IMR-90 (cell line): ENCODE data around the gene ZNF521. TPM values are rescaled to one million over a fixed set of nuclear protein-coding genes. Genes with fewer than 3 reads are reported as not detected.

Source experiments
- ATAC-seq: fragments of 200-7000 bp; cut with Tn5 transposase; 2 replicates; pipeline ENCODE4 v1.9.1; 2020; ENCODE audit warnings: low read depth, mild to moderate bottlenecking, moderate library complexity
- BruUV-seq: library from RNA; stranded (reverse); fragments of 400-500 nt; replicated peaks from 2 replicates; lab custom pipeline; 2021; lab: Mats Ljungman, UMichigan
- CTCF ChIA-PET: fragments of 300-600 bp; formaldehyde crosslinking; extraction: SDS; loops from one replicate; lab custom pipeline; 2021; ENCODE audit warnings: antibody characterized with exemption; lab: Yijun Ruan, JAX
- POLR2A ChIA-PET: fragments of 300-600 bp; sonication (Branson Sonifier 250); formaldehyde crosslinking; loops from one replicate; lab custom pipeline; 2022; ENCODE audit warnings: antibody characterized with exemption; ENCODE audit not compliant: unreplicated experiment; lab: Charles Lee
- DNase-seq: peaks from one replicate; pipeline ENCODE4 v3.0.0; 2013
- H2AFZ ChIP-seq: replicated peaks from 2 replicates; pipeline ENCODE3; 2013; ENCODE audit warnings: low read length, mild to moderate bottlenecking; ENCODE audit not compliant: poor library complexity
- H2AK5ac ChIP-seq: 2 replicates; pipeline ENCODE4 v1.6.1; 2013; ENCODE audit warnings: low read depth, low read length, inconsistent platforms
- H2AK9ac ChIP-seq: replicated peaks from 2 replicates; pipeline ENCODE3; 2013; ENCODE audit warnings: mild to moderate bottlenecking, low read depth, low read length, moderate library complexity; ENCODE audit not compliant: poor library complexity
- H2BK120ac ChIP-seq: 2 replicates; pipeline ENCODE4 v1.6.1; 2013; ENCODE audit warnings: low read depth, low read length, inconsistent platforms
- H2BK15ac ChIP-seq: 3 replicates; pipeline ENCODE4 v1.6.1; 2013; ENCODE audit warnings: low read depth, low read length, inconsistent platforms
- H2BK20ac ChIP-seq: 2 replicates; pipeline ENCODE4 v1.6.1; 2013; ENCODE audit warnings: low read depth, mild to moderate bottlenecking, inconsistent platforms, low read length, moderate library complexity
- H2BK5ac ChIP-seq: 2 replicates; pipeline ENCODE4 v1.6.1; 2013; ENCODE audit warnings: mild to moderate bottlenecking, low read depth, low read length, inconsistent platforms; ENCODE audit not compliant: poor library complexity, severe bottlenecking
- H3K14ac ChIP-seq: replicated peaks from 2 replicates; pipeline ENCODE4 v1.6.1; 2013; ENCODE audit warnings: low read depth, low read length, inconsistent platforms
- H3K18ac ChIP-seq: 2 replicates; pipeline ENCODE4 v1.6.1; 2013; ENCODE audit warnings: low read depth, low read length, control low read depth
- H3K23ac ChIP-seq: 2 replicates; pipeline ENCODE4 v1.6.1; 2013; ENCODE audit warnings: low read depth, low read length, inconsistent platforms
- H3K27ac ChIP-seq: 2 replicates; pipeline ENCODE4 v1.5.1; 2013; ENCODE audit warnings: mild to moderate bottlenecking, control low read depth, low read length; ENCODE audit not compliant: insufficient read depth
- H3K27me3 ChIP-seq: 2 replicates; pipeline ENCODE4 v1.6.1; 2013; ENCODE audit warnings: low read length; ENCODE audit not compliant: control insufficient read depth, insufficient read depth
- H3K36me3 ChIP-seq: 2 replicates; pipeline ENCODE4 v1.6.1; 2013; ENCODE audit warnings: low read length, mixed read lengths; ENCODE audit not compliant: control insufficient read depth, insufficient read depth
- H3K4ac ChIP-seq: 2 replicates; pipeline ENCODE4 v1.6.1; 2013; ENCODE audit warnings: low read depth, low read length, inconsistent platforms
- H3K4me1 ChIP-seq: 2 replicates; pipeline ENCODE4 v1.6.1; 2013; ENCODE audit warnings: low read length, mixed read lengths; ENCODE audit not compliant: control insufficient read depth, insufficient read depth
- H3K4me2 ChIP-seq: 2 replicates; pipeline ENCODE4 v1.6.1; 2013; ENCODE audit warnings: low read depth, mild to moderate bottlenecking, control low read depth, low read length, moderate library complexity
- H3K4me3 ChIP-seq: 2 replicates; pipeline ENCODE4 v1.5.1; 2013; ENCODE audit warnings: low read depth, mild to moderate bottlenecking, control low read depth, low read length, moderate library complexity; ENCODE audit not compliant: insufficient read depth
- H3K56ac ChIP-seq: 2 replicates; pipeline ENCODE4 v1.6.1; 2013; ENCODE audit warnings: low read length, inconsistent platforms; ENCODE audit not compliant: insufficient read depth; ENCODE audit errors: extremely low read depth
- H3K79me1 ChIP-seq, 2 experiments: 2 replicates each; pipeline ENCODE4 v1.6.1; 2013; ENCODE audit warnings: low read length in 2 of 2, inconsistent platforms in 1 of 2, low read depth in 1 of 2
- H3K9ac ChIP-seq: 2 replicates; pipeline ENCODE4 v1.6.1; 2013; ENCODE audit warnings: low read depth, low read length, control low read depth
- H3K9me1 ChIP-seq: 2 replicates; pipeline ENCODE4 v1.6.1; 2013; ENCODE audit warnings: low read length, inconsistent platforms; ENCODE audit not compliant: insufficient read depth
- H3K9me3 ChIP-seq: 2 replicates; pipeline ENCODE4 v1.6.1; 2013; ENCODE audit warnings: low read length; ENCODE audit not compliant: control insufficient read depth, insufficient read depth
- H4K20me1 ChIP-seq: 2 replicates; pipeline ENCODE4 v1.6.1; 2013; ENCODE audit warnings: low read length, inconsistent platforms; ENCODE audit not compliant: insufficient read depth
- H4K5ac ChIP-seq: 2 replicates; pipeline ENCODE4 v1.6.1; 2013; ENCODE audit warnings: mild to moderate bottlenecking, low read depth, low read length, control low read depth
- H4K8ac ChIP-seq, 2 experiments: 2 replicates each; pipeline ENCODE4 v1.6.1; 2013; ENCODE audit warnings: low read depth in 2 of 2, low read length in 2 of 2, control low read depth in 1 of 2, inconsistent platforms in 1 of 2
- H4K91ac ChIP-seq: 2 replicates; pipeline ENCODE4 v1.6.1; 2013; ENCODE audit warnings: low read depth, low read length, inconsistent platforms; ENCODE audit not compliant: insufficient read depth
- BHLHE40 ChIP-seq: fragments of 150-350 bp; IDR thresholded peaks from 2 replicates; pipeline ENCODE4 v1.6.1; 2016; ENCODE audit warnings: mild to moderate bottlenecking, low read depth, low read length
- CEBPB ChIP-seq: IDR thresholded peaks from 2 replicates; pipeline ENCODE4 v1.6.1; 2012; ENCODE audit warnings: low read depth, low read length, improper control_type of control experiment
- CHD1 ChIP-seq: IDR thresholded peaks from 2 replicates; pipeline ENCODE4 v1.6.1; 2012; ENCODE audit warnings: low read depth, low read length, improper control_type of control experiment
- FOS ChIP-seq: fragments of 150-350 bp; IDR thresholded peaks from 2 replicates; pipeline ENCODE4 v1.6.1; 2016; ENCODE audit warnings: low read depth, low read length
- MAFK ChIP-seq: IDR thresholded peaks from 2 replicates; pipeline ENCODE4 v1.6.1; 2012; ENCODE audit warnings: low read depth, low read length, improper control_type of control experiment
- MAZ ChIP-seq: IDR thresholded peaks from 2 replicates; pipeline ENCODE4 v1.6.1; 2012; ENCODE audit warnings: low read depth, mild to moderate bottlenecking, low read length, improper control_type of control experiment, moderate library complexity, borderline replicate concordance
- MXI1 ChIP-seq: IDR thresholded peaks from 2 replicates; pipeline ENCODE4 v1.6.1; 2012; ENCODE audit warnings: low read depth, mild to moderate bottlenecking, low read length, moderate library complexity, borderline replicate concordance
- NFE2L2 ChIP-seq: fragments of 150-350 bp; IDR thresholded peaks from 2 replicates; pipeline ENCODE4 v1.6.1; 2016; ENCODE audit warnings: low read depth, mild to moderate bottlenecking, low read length
- POLR2A ChIP-seq: IDR thresholded peaks from 2 replicates; pipeline ENCODE4 v1.6.1; 2012; ENCODE audit warnings: mild to moderate bottlenecking, low read depth, low read length
- RAD21 ChIP-seq: IDR thresholded peaks from 2 replicates; pipeline ENCODE4 v1.6.1; 2012; ENCODE audit warnings: low read length, improper control_type of control experiment
- RCOR1 ChIP-seq: IDR thresholded peaks from 2 replicates; pipeline ENCODE4 v1.6.1; 2012; ENCODE audit warnings: mild to moderate bottlenecking, low read length, improper control_type of control experiment; ENCODE audit not compliant: insufficient replicate concordance
- RFX5 ChIP-seq: IDR thresholded peaks from 2 replicates; pipeline ENCODE4 v1.8.0; 2012; ENCODE audit warnings: low read depth, mild to moderate bottlenecking, low read length, moderate library complexity
- SMC3 ChIP-seq: fragments of 150-350 bp; IDR thresholded peaks from 2 replicates; pipeline ENCODE4 v1.6.1; 2016; ENCODE audit warnings: low read depth, mild to moderate bottlenecking, antibody characterized with exemption, low read length, moderate library complexity
- USF2 ChIP-seq: fragments of 150-350 bp; IDR thresholded peaks from 2 replicates; pipeline ENCODE4 v1.6.1; 2017; ENCODE audit warnings: mild to moderate bottlenecking, antibody characterized with exemption, low read length, low read depth
- WGBS, 2 experiments: methylation state at CpG; one replicate each; pipeline versions ENCODE4 v1.1.5 to v1.1.7; 2013; ENCODE audit warnings: missing lambda C conversion rate in 2 of 2; ENCODE audit not compliant: insufficient read length in 1 of 2; ENCODE audit errors: extremely low coverage in 2 of 2; 5-methylcytosine and 5-hydroxymethylcytosine counted together
- dilution Hi-C: fragments of 300-500 bp; cut with HindIII; formaldehyde crosslinking; loops from one replicate; pipeline ENCODE4 v1.14.3; 2018; ENCODE audit warnings: low sequenced_read_pairs; ENCODE audit not compliant: unreplicated experiment
- in situ Hi-C: fragments of 300-500 bp; cut with MboI; formaldehyde crosslinking; loops from 3 replicates; pipeline ENCODE4 v1.14.3; 2019; ENCODE audit warnings: low sequenced_read_pairs, inconsistent platforms, mixed read lengths
- intact Hi-C: fragments of 100-400 bp; cut with micrococcal nuclease; formaldehyde crosslinking; loops from 2 replicates; pipeline ENCODE4 v1.10.0; 2022
- polyA plus RNA-seq, 3 experiments: library from polyadenylated mRNA; depleted of rRNA; stranded (reverse); fragments of >200 nt; gene quantifications; 2 replicates each; pipeline ENCODE4 v1.2.3, GENCODE V29; 2012; ENCODE audit warnings: low replicate concordance in 1 of 3
- total RNA-seq: library from RNA; depleted of rRNA; stranded (reverse); fragments of >200 nt; gene quantifications from 2 replicates; pipeline ENCODE4 v1.2.3, GENCODE V29; 2012
- TF ChIP-seq, protein P1 (sequence below): fragments of 150-350 bp; IDR thresholded peaks from 2 replicates; pipeline ENCODE4 v1.6.1; 2016; ENCODE audit warnings: low read depth, mild to moderate bottlenecking, low read length, moderate library complexity, borderline replicate concordance
- TF ChIP-seq, protein P2 (sequence below): conservative IDR thresholded peaks from 2 replicates; pipeline ENCODE4 v1.5.1; 2012; ENCODE audit warnings: mild to moderate bottlenecking, low read depth, low read length, improper control_type of control experiment

The ZNF521 gene
- total and polyA plus RNA-seq, 2 of the 4 experiments (the other 2 are of a cell fraction), result 21.5 to 59.3 TPM

GRCh38 chr18:25075331-25075730 is 276.6 kb downstream of the ZNF521 start:
- ChIA-PET CTCF (no interaction called here), POLR2A (no interaction called here)
- dilution Hi-C loops (no loop called here), intact Hi-C loops (loop anchor here (10.0 kb wide), 1 partner anchor 181 kb away; no protein-coding TSS in a partner anchor), in situ Hi-C loops (no loop called here)
- H3K9ac ChIP-seq, result no peak overlapping the region
- no peaks in the 10 kb centered on the region for H3K27me3 ChIP-seq
- no peak for ATAC-seq
- H3K56ac ChIP-seq, result no peak overlapping the region
- no peak overlapping the region for H3K4me3 ChIP-seq
- H3K4me2 ChIP-seq, result no peak overlapping the region
- H3K9me1 ChIP-seq, result peaks cover 4% of the 10 kb centered on the region; the same call in 1 of the 2 replicates
- no peak overlapping the region for H2BK20ac ChIP-seq
- H2BK15ac ChIP-seq, result no peak overlapping the region
- no TSS peak for BruUV-seq
- no peak overlapping the region for H3K23ac ChIP-seq
- no peaks in the 10 kb centered on the region for H4K20me1 ChIP-seq
- TF ChIP-seq RAD21 (no peak), CEBPB (no peak), MXI1 (no peak), FOS (no peak), USF2 (no peak), SMC3 (no peak), BHLHE40 (no peak), CHD1 (no peak), POLR2A (no peak), RFX5 (no peak), NFE2L2 (no peak), RCOR1 (no peak), MAFK (no peak), MAZ (no peak)
- TF ChIP-seq, protein P1, sequence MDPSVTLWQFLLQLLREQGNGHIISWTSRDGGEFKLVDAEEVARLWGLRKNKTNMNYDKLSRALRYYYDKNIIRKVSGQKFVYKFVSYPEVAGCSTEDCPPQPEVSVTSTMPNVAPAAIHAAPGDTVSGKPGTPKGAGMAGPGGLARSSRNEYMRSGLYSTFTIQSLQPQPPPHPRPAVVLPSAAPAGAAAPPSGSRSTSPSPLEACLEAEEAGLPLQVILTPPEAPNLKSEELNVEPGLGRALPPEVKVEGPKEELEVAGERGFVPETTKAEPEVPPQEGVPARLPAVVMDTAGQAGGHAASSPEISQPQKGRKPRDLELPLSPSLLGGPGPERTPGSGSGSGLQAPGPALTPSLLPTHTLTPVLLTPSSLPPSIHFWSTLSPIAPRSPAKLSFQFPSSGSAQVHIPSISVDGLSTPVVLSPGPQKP, result no peak
- TF ChIP-seq, protein P2, sequence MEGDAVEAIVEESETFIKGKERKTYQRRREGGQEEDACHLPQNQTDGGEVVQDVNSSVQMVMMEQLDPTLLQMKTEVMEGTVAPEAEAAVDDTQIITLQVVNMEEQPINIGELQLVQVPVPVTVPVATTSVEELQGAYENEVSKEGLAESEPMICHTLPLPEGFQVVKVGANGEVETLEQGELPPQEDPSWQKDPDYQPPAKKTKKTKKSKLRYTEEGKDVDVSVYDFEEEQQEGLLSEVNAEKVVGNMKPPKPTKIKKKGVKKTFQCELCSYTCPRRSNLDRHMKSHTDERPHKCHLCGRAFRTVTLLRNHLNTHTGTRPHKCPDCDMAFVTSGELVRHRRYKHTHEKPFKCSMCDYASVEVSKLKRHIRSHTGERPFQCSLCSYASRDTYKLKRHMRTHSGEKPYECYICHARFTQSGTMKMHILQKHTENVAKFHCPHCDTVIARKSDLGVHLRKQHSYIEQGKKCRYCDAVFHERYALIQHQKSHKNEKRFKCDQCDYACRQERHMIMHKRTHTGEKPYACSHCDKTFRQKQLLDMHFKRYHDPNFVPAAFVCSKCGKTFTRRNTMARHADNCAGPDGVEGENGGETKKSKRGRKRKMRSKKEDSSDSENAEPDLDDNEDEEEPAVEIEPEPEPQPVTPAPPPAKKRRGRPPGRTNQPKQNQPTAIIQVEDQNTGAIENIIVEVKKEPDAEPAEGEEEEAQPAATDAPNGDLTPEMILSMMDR, result no peak
- no peak overlapping the region for H2BK120ac ChIP-seq
- H3K18ac ChIP-seq, result no peak overlapping the region
- DNase-seq, result no peak
- no peak overlapping the region for H3K4ac ChIP-seq
- H4K5ac ChIP-seq, result no peak overlapping the region
- H3K4me1 ChIP-seq, result peaks cover 10% of the 10 kb centered on the region; the same call in 1 of the 2 replicates
- 30% methylated on average over 2 of the region's 5 CpGs; no CpG with 5 or more reads in 1 of the 2 experiments for WGBS, 2 experiments
- no peaks in the 10 kb centered on the region for H3K79me1 ChIP-seq
- no peak overlapping the region for H3K27ac ChIP-seq
- no peak overlapping the region for H3K14ac ChIP-seq
- H4K91ac ChIP-seq, result no peak overlapping the region
- H2AK5ac ChIP-seq, result no peak overlapping the region
- H2AFZ ChIP-seq, result no peak overlapping the region
- no peak overlapping the region for H2AK9ac ChIP-seq
- no peaks in the 10 kb centered on the region for H3K9me3 ChIP-seq
- H2BK5ac ChIP-seq, result no peak overlapping the region
- H3K36me3 ChIP-seq, result peaks cover 18% of the 10 kb centered on the region
- no peak overlapping the region for H4K8ac ChIP-seq
